DOHH2 (cell line): ENCODE results near the gene TESMIN.

Experiments used
- EZH2phosphoT487 ChIP-seq: fragments of 200-600 bp; sonication (generic); IDR thresholded peaks from 2 replicates; pipeline ENCODE4 v1.6.1; 2017; ENCODE audit warnings: borderline replicate concordance, mild to moderate bottlenecking, antibody characterized with exemption, low read length, moderate library complexity, mixed read lengths
- TF ChIP-seq, protein P1 (sequence below): fragments of 200-600 bp; sonication (generic); IDR thresholded peaks from one replicate; pipeline ENCODE4 v1.5.1; 2014; ENCODE audit warnings: antibody characterized with exemption, mild to moderate bottlenecking, low read depth, low read length; ENCODE audit not compliant: poor library complexity, severe bottlenecking

DNA sequence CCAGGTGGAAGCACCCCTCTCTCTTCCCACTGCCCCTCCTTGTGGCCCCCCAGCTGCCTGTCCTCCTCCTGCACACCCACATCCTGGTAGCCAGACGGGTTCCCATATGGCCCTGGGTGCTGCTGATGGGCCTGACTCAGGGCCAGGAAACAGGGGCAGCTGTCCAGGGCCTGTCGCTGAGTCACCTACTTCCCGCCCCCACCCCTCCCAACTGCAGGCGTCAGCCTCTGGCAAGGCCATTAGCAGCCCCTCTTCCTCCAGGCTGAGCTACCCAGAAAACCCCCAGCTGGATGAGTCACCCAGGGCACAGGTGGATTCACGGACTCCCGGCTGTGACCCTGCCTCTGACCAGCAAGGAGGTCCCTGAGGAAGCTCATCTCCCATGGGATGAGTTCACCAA, 73.9 kb downstream of the TESMIN start:
- TF ChIP-seq, protein P1, sequence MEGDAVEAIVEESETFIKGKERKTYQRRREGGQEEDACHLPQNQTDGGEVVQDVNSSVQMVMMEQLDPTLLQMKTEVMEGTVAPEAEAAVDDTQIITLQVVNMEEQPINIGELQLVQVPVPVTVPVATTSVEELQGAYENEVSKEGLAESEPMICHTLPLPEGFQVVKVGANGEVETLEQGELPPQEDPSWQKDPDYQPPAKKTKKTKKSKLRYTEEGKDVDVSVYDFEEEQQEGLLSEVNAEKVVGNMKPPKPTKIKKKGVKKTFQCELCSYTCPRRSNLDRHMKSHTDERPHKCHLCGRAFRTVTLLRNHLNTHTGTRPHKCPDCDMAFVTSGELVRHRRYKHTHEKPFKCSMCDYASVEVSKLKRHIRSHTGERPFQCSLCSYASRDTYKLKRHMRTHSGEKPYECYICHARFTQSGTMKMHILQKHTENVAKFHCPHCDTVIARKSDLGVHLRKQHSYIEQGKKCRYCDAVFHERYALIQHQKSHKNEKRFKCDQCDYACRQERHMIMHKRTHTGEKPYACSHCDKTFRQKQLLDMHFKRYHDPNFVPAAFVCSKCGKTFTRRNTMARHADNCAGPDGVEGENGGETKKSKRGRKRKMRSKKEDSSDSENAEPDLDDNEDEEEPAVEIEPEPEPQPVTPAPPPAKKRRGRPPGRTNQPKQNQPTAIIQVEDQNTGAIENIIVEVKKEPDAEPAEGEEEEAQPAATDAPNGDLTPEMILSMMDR, result no peak
- no peak for TF ChIP-seq EZH2phosphoT487
